ENCODE results near the gene TPM1. TPM values are rescaled to one million over a fixed set of nuclear protein-coding genes. Genes with fewer than 3 reads are reported as not detected.
A peak's percentile ranks its signal among the peaks of the same experiment; 100 is the strongest.

Gene TPM1
- total RNA-seq, 1 donor from 2014 or later = 229 TPM

- no peaks in the 10 kb centered on the region for H3K27me3 ChIP-seq
- no peak overlapping the region for H3K27ac ChIP-seq
- intact Hi-C loops (cut with DNase I) = no loop called here
- no peak overlapping the region for H3K4me3 ChIP-seq
- H3K36me3 ChIP-seq = no peaks in the 10 kb centered on the region
- no peak for DNase-seq
- H3K4me1 ChIP-seq = no peaks in the 10 kb centered on the region
- no peaks in the 10 kb centered on the region for H3K9me3 ChIP-seq
- ATAC-seq = no peak
- TF ChIP-seq CTCF (IDR thresholded peaks at IDR 0.05) = no peak
Observed at GRCh38 chr15:63029676-63030075, 12.9 kb upstream of the TPM1 start.

- TF ChIP-seq CTCF (IDR thresholded peaks at IDR 0.05) = no peak
- Histone ChIP-seq H3K36me3 (no peaks in the 10 kb centered on the region), H3K9me3 (no peaks in the 10 kb centered on the region), H3K27ac (no peak overlapping the region), H3K4me3 (no peak overlapping the region), H3K4me1 (no peaks in the 10 kb centered on the region), H3K27me3 (no peaks in the 10 kb centered on the region)
- ATAC-seq (peak; percentile 86), DNase-seq (no peak)
- intact Hi-C loops (cut with DNase I) = no loop called here
Observed at GRCh38 chr15:63030101-63030551, 12.4 kb upstream of the TPM1 start.

DNA sequence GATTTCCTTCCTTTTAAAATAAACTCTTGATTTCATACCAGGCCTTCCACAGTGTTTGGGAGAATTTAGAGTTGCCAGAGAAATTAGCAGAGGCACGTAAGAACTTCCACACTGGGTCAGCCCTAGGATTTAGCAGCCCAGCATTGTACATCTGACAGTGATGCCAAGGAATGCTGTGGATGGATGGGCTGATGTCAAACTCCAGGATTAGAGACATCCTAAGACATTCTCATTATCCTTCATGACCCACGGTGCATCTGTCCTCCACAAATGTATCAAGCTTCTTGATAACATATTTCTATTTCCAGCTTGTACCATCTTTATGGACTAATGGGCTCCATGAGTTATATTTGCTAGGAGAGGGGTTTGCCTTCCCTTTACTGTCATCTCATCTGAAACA lies 8.0 kb upstream of the TPM1 start:
- H3K4me1 ChIP-seq = no peaks in the 10 kb centered on the region
- H3K27ac ChIP-seq = no peak overlapping the region
- ATAC-seq = no peak
- H3K9me3 ChIP-seq = no peaks in the 10 kb centered on the region
- TF ChIP-seq CTCF (IDR thresholded peaks at IDR 0.05) = no peak
- intact Hi-C loops (cut with DNase I) = no loop called here
- DNase-seq = no peak
- H3K4me3 ChIP-seq = no peak overlapping the region
- H3K27me3 ChIP-seq = no peaks in the 10 kb centered on the region
- H3K36me3 ChIP-seq = no peaks in the 10 kb centered on the region

GRCh38 chr15:63035253-63035652 lies 7.3 kb upstream of the TPM1 start:
- intact Hi-C loops (cut with DNase I) = no loop called here
- DNase-seq (no peak), ATAC-seq (no peak)
- Histone ChIP-seq H3K27ac (no peak overlapping the region), H3K9me3 (no peaks in the 10 kb centered on the region), H3K27me3 (no peaks in the 10 kb centered on the region), H3K4me1 (no peaks in the 10 kb centered on the region), H3K4me3 (no peak overlapping the region), H3K36me3 (no peaks in the 10 kb centered on the region)
- no peak for TF ChIP-seq CTCF (IDR thresholded peaks at IDR 0.05)

- intact Hi-C loops (cut with DNase I) = no loop called here
- Histone ChIP-seq H3K27ac (no peak overlapping the region), H3K9me3 (no peaks in the 10 kb centered on the region), H3K36me3 (no peaks in the 10 kb centered on the region), H3K27me3 (no peaks in the 10 kb centered on the region), H3K4me1 (no peaks in the 10 kb centered on the region), H3K4me3 (no peak overlapping the region)
- ATAC-seq = no peak
- no peak for TF ChIP-seq CTCF (IDR thresholded peaks at IDR 0.05)
- no peak for DNase-seq
Observed at GRCh38 chr15:63035977-63036376, 6.6 kb upstream of the TPM1 start.

All from upper lobe of right lung (tissue), 1 donor.